ENCODE measurements around the gene CNFN.

GRCh38 chr19:42422901-42423461, 32.9 kb upstream of the CNFN start:
- TF ChIP-seq, protein P1, sequence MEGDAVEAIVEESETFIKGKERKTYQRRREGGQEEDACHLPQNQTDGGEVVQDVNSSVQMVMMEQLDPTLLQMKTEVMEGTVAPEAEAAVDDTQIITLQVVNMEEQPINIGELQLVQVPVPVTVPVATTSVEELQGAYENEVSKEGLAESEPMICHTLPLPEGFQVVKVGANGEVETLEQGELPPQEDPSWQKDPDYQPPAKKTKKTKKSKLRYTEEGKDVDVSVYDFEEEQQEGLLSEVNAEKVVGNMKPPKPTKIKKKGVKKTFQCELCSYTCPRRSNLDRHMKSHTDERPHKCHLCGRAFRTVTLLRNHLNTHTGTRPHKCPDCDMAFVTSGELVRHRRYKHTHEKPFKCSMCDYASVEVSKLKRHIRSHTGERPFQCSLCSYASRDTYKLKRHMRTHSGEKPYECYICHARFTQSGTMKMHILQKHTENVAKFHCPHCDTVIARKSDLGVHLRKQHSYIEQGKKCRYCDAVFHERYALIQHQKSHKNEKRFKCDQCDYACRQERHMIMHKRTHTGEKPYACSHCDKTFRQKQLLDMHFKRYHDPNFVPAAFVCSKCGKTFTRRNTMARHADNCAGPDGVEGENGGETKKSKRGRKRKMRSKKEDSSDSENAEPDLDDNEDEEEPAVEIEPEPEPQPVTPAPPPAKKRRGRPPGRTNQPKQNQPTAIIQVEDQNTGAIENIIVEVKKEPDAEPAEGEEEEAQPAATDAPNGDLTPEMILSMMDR (conservative IDR thresholded peaks at IDR 0.05 in 1 of 2, IDR thresholded peaks at IDR 0.05 in 1 of 2; ENCODE audit: low read depth in 1 of 2, low read length in 2 of 2), result no peak
- no peak for TF ChIP-seq EZH2 (IDR thresholded peaks at IDR 0.05; ENCODE audit: low read length, missing control alignments)

Measured in fibroblast of lung (primary cell).